HEK293T (cell line): ENCODE measurements around the gene LVRN.
"Not testable (repeated sequence)": the region's sequence is repeated elsewhere in the genome, so short reads cannot be mapped to it uniquely, and the experiment has no call there.

Source experiments
- CTCF ChIA-PET: fragments of 350-600 bp; formaldehyde crosslinking; extraction: SDS; loops from one replicate; lab custom pipeline; 2021; ENCODE audit warnings: antibody characterized with exemption, inconsistent platforms; lab: Yijun Ruan, JAX
- POLR2A ChIA-PET: fragments of 350-600 bp; formaldehyde crosslinking; extraction: SDS; loops from one replicate; lab custom pipeline; 2020; ENCODE audit warnings: antibody characterized with exemption, inconsistent platforms; lab: Yijun Ruan, JAX
- DNase-seq: peaks from one replicate; pipeline ENCODE4 v3.0.0; 2012; ENCODE audit warnings: mixed read lengths; ENCODE audit errors: extremely low spot score
- ARNT ChIP-seq: fragments of 450-650 bp; IDR thresholded peaks from 2 replicates; pipeline ENCODE4 v1.6.1; 2017; ENCODE audit warnings: mild to moderate bottlenecking
- BHLHE40 ChIP-seq: fragments of 450-650 bp; IDR thresholded peaks from 2 replicates; pipeline ENCODE4 v1.6.1; 2016; ENCODE audit warnings: mild to moderate bottlenecking, moderate library complexity, borderline replicate concordance
- CTBP1 ChIP-seq: fragments of 450-650 bp; IDR thresholded peaks from 2 replicates; pipeline ENCODE4 v1.6.1; 2016; ENCODE audit warnings: borderline replicate concordance
- ELF4 ChIP-seq: fragments of 450-650 bp; IDR thresholded peaks from 2 replicates; pipeline ENCODE4 v1.6.1; 2017; ENCODE audit warnings: antibody characterized with exemption
- FOXA1 ChIP-seq: fragments of 450-650 bp; IDR thresholded peaks from 2 replicates; pipeline ENCODE4 v1.6.1; 2016; ENCODE audit warnings: mild to moderate bottlenecking
- FOXK2 ChIP-seq: fragments of 450-650 bp; IDR thresholded peaks from 2 replicates; pipeline ENCODE4 v1.6.1; 2016; ENCODE audit warnings: mild to moderate bottlenecking
- FOXM1 ChIP-seq: fragments of 450-650 bp; IDR thresholded peaks from 2 replicates; pipeline ENCODE4 v1.6.1; 2017; ENCODE audit warnings: mild to moderate bottlenecking, borderline replicate concordance
- HDGF ChIP-seq: fragments of 450-650 bp; IDR thresholded peaks from 2 replicates; pipeline ENCODE4 v1.6.1; 2017; ENCODE audit warnings: antibody characterized with exemption, borderline replicate concordance
- L3MBTL2 ChIP-seq: fragments of 450-650 bp; conservative IDR thresholded peaks from 2 replicates; pipeline ENCODE4 v1.6.1; 2016; ENCODE audit warnings: mild to moderate bottlenecking
- LEF1 ChIP-seq: fragments of 450-650 bp; IDR thresholded peaks from 2 replicates; pipeline ENCODE4 v1.6.1; 2017; ENCODE audit warnings: mild to moderate bottlenecking, borderline replicate concordance
- NFRKB ChIP-seq: fragments of 450-650 bp; IDR thresholded peaks from 2 replicates; pipeline ENCODE4 v1.6.1; 2016; ENCODE audit warnings: mild to moderate bottlenecking, moderate library complexity
- SP1 ChIP-seq: fragments of 450-650 bp; IDR thresholded peaks from 2 replicates; pipeline ENCODE4 v1.6.1; 2017
- SUZ12 ChIP-seq: fragments of 450-650 bp; IDR thresholded peaks from 2 replicates; pipeline ENCODE4 v1.6.1; 2016; ENCODE audit warnings: mild to moderate bottlenecking
- TARDBP ChIP-seq: fragments of 450-650 bp; IDR thresholded peaks from 2 replicates; pipeline ENCODE4 v1.6.1; 2016
- ZNF384 ChIP-seq: fragments of 450-650 bp; IDR thresholded peaks from 2 replicates; pipeline ENCODE4 v1.6.1; 2016
- TF ChIP-seq, protein P1 (sequence below): fragments of 450-650 bp; IDR thresholded peaks from 2 replicates; pipeline ENCODE4 v1.6.1; 2016

The LVRN gene, protein sequence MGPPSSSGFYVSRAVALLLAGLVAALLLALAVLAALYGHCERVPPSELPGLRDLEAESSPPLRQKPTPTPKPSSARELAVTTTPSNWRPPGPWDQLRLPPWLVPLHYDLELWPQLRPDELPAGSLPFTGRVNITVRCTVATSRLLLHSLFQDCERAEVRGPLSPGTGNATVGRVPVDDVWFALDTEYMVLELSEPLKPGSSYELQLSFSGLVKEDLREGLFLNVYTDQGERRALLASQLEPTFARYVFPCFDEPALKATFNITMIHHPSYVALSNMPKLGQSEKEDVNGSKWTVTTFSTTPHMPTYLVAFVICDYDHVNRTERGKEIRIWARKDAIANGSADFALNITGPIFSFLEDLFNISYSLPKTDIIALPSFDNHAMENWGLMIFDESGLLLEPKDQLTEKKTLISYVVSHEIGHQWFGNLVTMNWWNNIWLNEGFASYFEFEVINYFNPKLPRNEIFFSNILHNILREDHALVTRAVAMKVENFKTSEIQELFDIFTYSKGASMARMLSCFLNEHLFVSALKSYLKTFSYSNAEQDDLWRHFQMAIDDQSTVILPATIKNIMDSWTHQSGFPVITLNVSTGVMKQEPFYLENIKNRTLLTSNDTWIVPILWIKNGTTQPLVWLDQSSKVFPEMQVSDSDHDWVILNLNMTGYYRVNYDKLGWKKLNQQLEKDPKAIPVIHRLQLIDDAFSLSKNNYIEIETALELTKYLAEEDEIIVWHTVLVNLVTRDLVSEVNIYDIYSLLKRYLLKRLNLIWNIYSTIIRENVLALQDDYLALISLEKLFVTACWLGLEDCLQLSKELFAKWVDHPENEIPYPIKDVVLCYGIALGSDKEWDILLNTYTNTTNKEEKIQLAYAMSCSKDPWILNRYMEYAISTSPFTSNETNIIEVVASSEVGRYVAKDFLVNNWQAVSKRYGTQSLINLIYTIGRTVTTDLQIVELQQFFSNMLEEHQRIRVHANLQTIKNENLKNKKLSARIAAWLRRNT

GRCh38 chr5:115962239-115962564 lies at the start of gene LVRN:
Gene LVRN, plus strand, starts transcription at chr5:115962475. Its CDS starts 143 bp downstream, at chr5:115962618.
- no peak for DNase-seq
- POLR2A ChIA-PET = no interaction called here
- CTCF ChIA-PET = no interaction called here
- TF ChIP-seq HDGF (no peak), CTBP1 (no peak), BHLHE40 (no peak), L3MBTL2 (no peak), ELF4 (no peak), SUZ12 (no peak), NFRKB (no peak)
- TF ChIP-seq, protein P1, sequence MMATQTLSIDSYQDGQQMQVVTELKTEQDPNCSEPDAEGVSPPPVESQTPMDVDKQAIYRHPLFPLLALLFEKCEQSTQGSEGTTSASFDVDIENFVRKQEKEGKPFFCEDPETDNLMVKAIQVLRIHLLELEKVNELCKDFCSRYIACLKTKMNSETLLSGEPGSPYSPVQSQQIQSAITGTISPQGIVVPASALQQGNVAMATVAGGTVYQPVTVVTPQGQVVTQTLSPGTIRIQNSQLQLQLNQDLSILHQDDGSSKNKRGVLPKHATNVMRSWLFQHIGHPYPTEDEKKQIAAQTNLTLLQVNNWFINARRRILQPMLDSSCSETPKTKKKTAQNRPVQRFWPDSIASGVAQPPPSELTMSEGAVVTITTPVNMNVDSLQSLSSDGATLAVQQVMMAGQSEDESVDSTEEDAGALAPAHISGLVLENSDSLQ = no peak

- DNase-seq, CTCF ChIA-PET, POLR2A ChIA-PET: not testable (repeated sequence)
Observed at GRCh38 chr5:115913623-115914400, 48.5 kb upstream of the LVRN start.

- DNase-seq = no peak
- ChIA-PET POLR2A (no interaction called here), CTCF (interaction anchor here (0.6 to 0.7 kb wide), 2 partner anchors 56 to 317 kb away, joined by 3 to 4 read pairs; no protein-coding TSS in a partner anchor)
- TF ChIP-seq SUZ12 = no peak
- no peak for TF ChIP-seq NFRKB
- no peak for TF ChIP-seq SP1
Observed at GRCh38 chr5:115920171-115920725, 42.0 kb upstream of the LVRN start.

- DNase-seq, POLR2A ChIA-PET, CTCF ChIA-PET: not testable (repeated sequence)
Observed at GRCh38 chr5:115928578-115929407, 33.5 kb upstream of the LVRN start.

DNA sequence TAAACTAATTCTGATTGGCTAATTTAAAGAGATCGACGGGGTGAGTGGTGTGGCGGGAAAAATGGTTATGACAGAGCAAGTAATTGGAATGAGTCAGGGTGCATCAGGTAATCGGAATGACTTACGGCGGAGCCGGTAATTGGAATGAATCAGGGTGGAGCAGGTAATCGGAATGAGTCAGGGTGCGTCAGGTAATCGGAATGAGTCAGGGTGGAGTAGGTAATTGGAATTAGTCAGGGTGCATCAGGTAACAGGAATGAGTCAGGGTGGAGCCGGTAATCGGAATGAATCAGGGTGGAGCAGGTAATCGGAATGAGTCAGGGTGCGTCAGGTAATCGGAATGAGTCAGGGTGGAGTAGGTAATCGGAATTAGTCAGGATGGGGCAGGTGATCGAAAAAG lies 32.1 kb upstream of the LVRN start:
- CTCF ChIA-PET, POLR2A ChIA-PET, DNase-seq: not testable (repeated sequence)

DNA sequence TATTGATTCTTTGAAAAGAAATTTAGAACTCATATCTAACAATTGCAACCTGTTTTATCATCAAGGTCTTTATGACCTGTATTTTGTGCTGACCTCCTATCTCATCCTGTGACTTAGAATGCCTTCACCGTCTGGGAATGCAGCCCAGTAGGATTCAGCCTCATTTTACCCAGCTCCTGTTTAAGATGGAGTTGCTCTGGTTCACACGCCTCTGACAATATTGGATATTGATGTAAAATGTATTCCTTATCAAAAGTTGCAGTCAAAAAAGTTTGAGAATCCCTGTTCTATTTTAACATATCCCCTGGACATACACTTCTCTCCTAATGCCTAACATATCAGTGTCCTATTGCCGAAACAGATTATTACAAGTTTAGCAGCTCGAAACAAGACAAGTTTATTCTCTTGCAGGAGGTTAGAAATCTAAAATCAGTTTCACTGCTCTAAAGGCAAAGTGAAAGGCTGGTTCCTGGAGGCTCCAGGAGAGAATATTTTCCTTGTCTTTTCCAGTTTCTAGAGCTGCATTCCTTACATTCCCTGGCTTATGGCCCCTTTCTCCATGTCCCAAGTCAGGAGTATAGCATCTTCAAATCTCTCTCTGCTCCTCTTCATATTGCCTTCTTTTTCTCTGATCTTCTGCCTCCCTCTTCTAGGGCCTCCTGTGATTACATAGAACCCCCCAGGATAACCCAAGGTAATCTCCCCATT lies 31.5 kb upstream of the LVRN start:
- ChIA-PET CTCF (no interaction called here), POLR2A (no interaction called here)
- no peak for TF ChIP-seq NFRKB
- DNase-seq = no peak

GRCh38 chr5:115932991-115933390 lies 29.3 kb upstream of the LVRN start:
- CTCF ChIA-PET = no interaction called here

More at GRCh38 chr5:115932991-115933390, 29.3 kb upstream of the LVRN start:
- no peak for DNase-seq
- POLR2A ChIA-PET = no interaction called here
- no peak for TF ChIP-seq TARDBP
- TF ChIP-seq, protein P1 = no peak
- no peak for TF ChIP-seq FOXA1
- TF ChIP-seq SUZ12 = no peak
- TF ChIP-seq LEF1 = no peak
- no peak for TF ChIP-seq ZNF384
- TF ChIP-seq FOXK2 = no peak
- no peak for TF ChIP-seq FOXM1
- no peak for TF ChIP-seq ARNT
- TF ChIP-seq L3MBTL2 = no peak
- no peak for TF ChIP-seq ELF4
- TF ChIP-seq SP1 = no peak
- TF ChIP-seq NFRKB = no peak
- TF ChIP-seq BHLHE40 = no peak
- TF ChIP-seq HDGF = no peak
